Aorta (tissue), 5 donors: ENCODE results near the gene GPR137. TPM values are rescaled to one million over a fixed set of nuclear protein-coding genes. Genes with fewer than 3 reads are reported as not detected.

Experiments used
- ATAC-seq: fragments of 200-7000 bp; cut with Tn5 transposase; one replicate; pipeline ENCODE4 v1.9.1; 2022; ENCODE audit warnings: moderate library complexity; ENCODE audit not compliant: low FRiP score
- DNase-seq, 2 donors: peaks; one replicate each; pipeline ENCODE4 v3.0.0-alpha.2; 2020
- H3K27ac ChIP-seq, 2 donors: one replicate each; pipeline ENCODE4 v1.5.1; 2013; ENCODE audit warnings: low read length in 2 of 2, mild to moderate bottlenecking in 2 of 2, moderate library complexity in 2 of 2, control low read depth in 1 of 2, inconsistent platforms in 1 of 2, low read depth in 1 of 2
- H3K27me3 ChIP-seq, 2 donors: one replicate each; pipeline ENCODE4 v1.6.1; 2013; ENCODE audit warnings: control low read depth in 1 of 2, low read length in 1 of 2, mild to moderate bottlenecking in 1 of 2, moderate library complexity in 1 of 2; ENCODE audit not compliant: insufficient read depth in 2 of 2, control insufficient read depth in 1 of 2
- H3K36me3 ChIP-seq, 2 donors: one replicate each; pipeline ENCODE4 v1.6.1; 2013; ENCODE audit warnings: control low read depth in 1 of 2, low read length in 1 of 2, mild to moderate bottlenecking in 1 of 2; ENCODE audit not compliant: insufficient read depth in 2 of 2, control insufficient read depth in 1 of 2
- H3K4me1 ChIP-seq, 2 donors: one replicate each; pipeline ENCODE4 v1.6.1; 2013; ENCODE audit warnings: low read length in 2 of 2, control low read depth in 1 of 2, mild to moderate bottlenecking in 1 of 2, moderate library complexity in 1 of 2; ENCODE audit not compliant: insufficient read depth in 2 of 2, control insufficient read depth in 1 of 2
- H3K4me3 ChIP-seq, 2 donors: one replicate each; pipeline ENCODE4 v1.5.1; 2013; ENCODE audit warnings: low read length in 2 of 2, control low read depth in 1 of 2, mild to moderate bottlenecking in 1 of 2
- H3K9me3 ChIP-seq: one replicate; pipeline ENCODE4 v1.6.1; 2013; ENCODE audit warnings: mild to moderate bottlenecking, low read length; ENCODE audit not compliant: control insufficient read depth
- WGBS, 2 donors: extraction: QIAGEN DNeasy Blood & Tissue Kit; methylation state at CpG; one replicate each; pipeline ENCODE4 v1.1.7; 2013; 5-methylcytosine and 5-hydroxymethylcytosine counted together
- intact Hi-C, 2 donors: fragments of 100-400 bp; cut with DNase I; formaldehyde crosslinking; loops; one replicate each; pipeline versions ENCODE4 v1.14.2 to v1.15.0; 2022
- polyA plus RNA-seq, 2 donors: library from polyadenylated mRNA; stranded (reverse); fragments of 200-250 nt; gene quantifications; one replicate each; pipeline ENCODE4 v1.2.3, GENCODE V29; 2013
- total RNA-seq, 2 donors: library from RNA; stranded (reverse); fragmentation: NEBNext Ultra II Directional; extraction: Animal tissue kit (Norgen Biotek cat#: 25700); gene quantifications; one replicate each; pipeline ENCODE4 v1.2.1, GENCODE V29; 2021
- donor health status: healthy with polysubstance abuse.
- donor health status: Bipolar disorder and iron deficiency.
- donor health status: DM: no; HTN: no; CAD: no.
- donor health status: DM: no; HTN: no; CAD: no.
- donor health status: DM: yes; HTN: yes; CAD: no.

Gene GPR137
- total and polyA plus RNA-seq, 4 donors: 19.7 to 40.3 (median 27.1) TPM

- ATAC-seq (no peak), DNase-seq (no peak)
- Histone ChIP-seq H3K4me1 (no peaks in the 10 kb centered on the region), H3K36me3 (peaks cover 8 to 11% of the 10 kb centered on the region in 2 donors), H3K27ac (no peak overlapping the region), H3K27me3 (no peaks in the 10 kb centered on the region), H3K4me3 (no peak overlapping the region), H3K9me3 (no peaks in the 10 kb centered on the region)
- intact Hi-C loops: no loop called here
- 82 to 89% methylated on average over 4 of the region's 4 CpGs for WGBS, 2 donors
These were observed 26.0 kb upstream of the GPR137 start for GRCh38 chr11:64259533-64260067.

GRCh38 chr11:64260147-64260708 is 25.4 kb upstream of the GPR137 start:
- no peak for ATAC-seq
- Histone ChIP-seq H3K27me3 (no peaks in the 10 kb centered on the region), H3K4me1 (no peaks in the 10 kb centered on the region), H3K9me3 (no peaks in the 10 kb centered on the region), H3K4me3 (no peak overlapping the region), H3K36me3 (peaks cover 8 to 11% of the 10 kb centered on the region in 2 donors), H3K27ac (no peak overlapping the region)
- DNase-seq: no peak
- intact Hi-C loops: no loop called here
- WGBS, 2 donors: 94 to 96% methylated on average over 6 of the region's 6 CpGs

GRCh38 chr11:64261556-64262080 is 24.0 kb upstream of the GPR137 start:
- no peak for DNase-seq
- no peak overlapping the region for H3K27ac ChIP-seq
- H3K4me3 ChIP-seq: no peak overlapping the region
- no peak for ATAC-seq
- peaks cover 8 to 12% of the 10 kb centered on the region in 2 donors for H3K36me3 ChIP-seq
- H3K9me3 ChIP-seq: no peaks in the 10 kb centered on the region
- no peaks in the 10 kb centered on the region for H3K27me3 ChIP-seq
- H3K4me1 ChIP-seq: no peaks in the 10 kb centered on the region
- intact Hi-C loops: no loop called here
- WGBS, 2 donors: 82 to 85% methylated on average over 18 of the region's 18 CpGs

- Histone ChIP-seq H3K27me3 (no peaks in the 10 kb centered on the region), H3K27ac (no peak overlapping the region), H3K4me1 (no peaks in the 10 kb centered on the region), H3K9me3 (no peaks in the 10 kb centered on the region), H3K4me3 (no peak overlapping the region), H3K36me3 (peaks cover 8 to 11% of the 10 kb centered on the region in 2 donors)
- ATAC-seq (no peak), DNase-seq (no peak)
- intact Hi-C loops: no loop called here
- 92 to 93% methylated on average over 42 of the region's 42 CpGs for WGBS, 2 donors
These were observed 23.2 kb upstream of the GPR137 start for GRCh38 chr11:64262271-64263002.

GRCh38 chr11:64263021-64263946 is 22.4 kb upstream of the GPR137 start:
- DNase-seq: no peak
- H3K4me1 ChIP-seq: no peaks in the 10 kb centered on the region
- WGBS, 2 donors: 74 to 75% methylated on average over 29 of the region's 29 CpGs
- no peak for ATAC-seq
- no peaks in the 10 kb centered on the region for H3K27me3 ChIP-seq
- intact Hi-C loops: no loop called here
- peaks cover 5 to 9% of the 10 kb centered on the region in 2 donors for H3K36me3 ChIP-seq
- H3K4me3 ChIP-seq: no peak overlapping the region
- H3K27ac ChIP-seq: no peak overlapping the region
- no peaks in the 10 kb centered on the region for H3K9me3 ChIP-seq

- Histone ChIP-seq H3K4me3 (no peak overlapping the region), H3K27me3 (no peaks in the 10 kb centered on the region), H3K9me3 (no peaks in the 10 kb centered on the region), H3K4me1 (no peaks in the 10 kb centered on the region), H3K36me3 (peaks cover 0 to 8% of the 10 kb centered on the region in 2 donors), H3K27ac (no peak overlapping the region)
- ATAC-seq (no peak), DNase-seq (no peak)
- WGBS, 2 donors: 86 to 89% methylated on average over 8 of the region's 8 CpGs
- intact Hi-C loops: no loop called here
These were observed 21.7 kb upstream of the GPR137 start for GRCh38 chr11:64263947-64264317.

GRCh38 chr11:64264371-64264852 is 21.2 kb upstream of the GPR137 start:
- Histone ChIP-seq H3K27me3 (no peaks in the 10 kb centered on the region), H3K9me3 (no peaks in the 10 kb centered on the region), H3K4me3 (no peak overlapping the region), H3K27ac (no peak overlapping the region), H3K36me3 (peaks cover 0 to 5% of the 10 kb centered on the region in 2 donors), H3K4me1 (no peaks in the 10 kb centered on the region)
- no peak for DNase-seq
- intact Hi-C loops: no loop called here
- WGBS, 2 donors: 81 to 86% methylated on average over 10 of the region's 10 CpGs
- ATAC-seq: no peak
